Heart right ventricle (tissue), 16 donors: ENCODE results near the gene GPATCH8. TPM values are rescaled to one million over a fixed set of nuclear protein-coding genes. Genes with fewer than 3 reads are reported as not detected.

Experiments
- ATAC-seq, 8 donors: fragments of 200-7000 bp; cut with Tn5 transposase; one replicate each; pipeline ENCODE4 v1.9.1; 2020; ENCODE audit warnings: mild to moderate bottlenecking in 8 of 8, moderate library complexity in 8 of 8, moderate number of reproducible peaks in 1 of 8
- DNase-seq, 2 donors: peaks; one replicate each; pipeline ENCODE4 v3.0.0-alpha.2; 2020
- H3K27ac ChIP-seq, 10 donors: fragments of 200-600 bp; sonication (generic) in 2 of 10; one replicate each; pipeline versions ENCODE4 v1.5.0 to v1.8.0; 2020 to 2022; ENCODE audit warnings: mild to moderate bottlenecking in 3 of 10
- H3K27me3 ChIP-seq, 7 donors: fragments of 200-600 bp; one replicate each; pipeline ENCODE4 v1.8.0; 2021 to 2022; ENCODE audit warnings: mild to moderate bottlenecking in 2 of 7
- H3K36me3 ChIP-seq, 9 donors: fragments of 200-600 bp; sonication (generic) in 1 of 9; one replicate each; pipeline versions ENCODE4 v1.5.0 to v1.8.0; 2020 to 2022; ENCODE audit warnings: mild to moderate bottlenecking in 2 of 9
- H3K4me1 ChIP-seq, 9 donors: fragments of 200-600 bp; sonication (generic) in 1 of 9; one replicate each; pipeline versions ENCODE4 v1.5.0 to v1.8.0; 2020 to 2022; ENCODE audit warnings: mild to moderate bottlenecking in 4 of 9
- H3K4me3 ChIP-seq, 10 donors: fragments of 200-600 bp; sonication (generic) in 2 of 10; one replicate each; pipeline versions ENCODE4 v1.5.0 to v1.8.0; 2020 to 2022; ENCODE audit warnings: mild to moderate bottlenecking in 7 of 10, moderate library complexity in 2 of 10
- H3K9me3 ChIP-seq, 11 donors: fragments of 200-600 bp in 10 of 11; sonication (generic) in 2 of 11; one replicate each; pipeline versions ENCODE4 v1.5.0 to v1.8.0; 2013 to 2022; ENCODE audit warnings: mild to moderate bottlenecking in 2 of 11, control low read depth in 1 of 11, moderate library complexity in 1 of 11
- WGBS, 2 donors: extraction: QIAGEN DNeasy Blood & Tissue Kit; methylation state at CpG; one replicate each; pipeline ENCODE4 v1.1.7; 2013; ENCODE audit warnings: inconsistent platforms in 1 of 2; 5-methylcytosine and 5-hydroxymethylcytosine counted together
- intact Hi-C, 10 donors: fragments of 100-400 bp; cut with DNase I; formaldehyde crosslinking; loops; one replicate each; pipeline versions ENCODE4 v1.11.1 to v1.14.2; 2022
- long read RNA-seq, 3 donors: library from polyadenylated mRNA; unstranded; transcript quantifications; one replicate each; pipeline ENCODE4 v2.0.0, GENCODE V29; 2020 to 2021
- polyA plus RNA-seq, 2 donors: library from polyadenylated mRNA; stranded (reverse); fragments of 200-250 nt; gene quantifications; one replicate each; pipeline ENCODE4 v1.2.3, GENCODE V29; 2013
- total RNA-seq, 10 donors: library from RNA; stranded (reverse); fragmentation: NEBNext Ultra II Directional in 3 of 10; extraction: Animal tissue kit (Norgen Biotek cat#: 25700) in 3 of 10; gene quantifications; one replicate each; pipeline versions ENCODE4 v1.2.1 to v1.2.4, GENCODE V29; 2021 to 2023
- TF ChIP-seq, protein P1 (sequence below), 9 donors: fragments of 200-600 bp; sonication (generic) in 2 of 9; IDR thresholded peaks; one replicate each; pipeline versions ENCODE4 v1.5.0 to v1.8.0; 2021 to 2022; ENCODE audit warnings: antibody characterized with exemption in 9 of 9, mild to moderate bottlenecking in 5 of 9, moderate library complexity in 1 of 9
- donor health status: Arrhythmogenic right ventricular cardiomyopathy.
- donor health status: ischemic (EF 13 %, LVEDD 7.1; RV severe dilation, severe dysfunction).
- donor health status: healthy with polysubstance abuse.
- donor health status: DM: no; HTN: yes; CAD: no.
- donor health status: DM: no; HTN: no; CAD: no.
- donor health status: ischemic (EF 25% LVEDD 6.9; RV normal size, moderate dysfunction).
- donor health status: ischemic (EF 25% LVEDD 5.7; RV mildly dilated, moderate dysfunction).
- donor health status: healthy.
- donor health status: DM: yes; HTN: yes; CAD: no.
- donor health status: Ischemic cardiomyopathy.
- donor health status: ischemic (EF 35%, LVEDD 5.7; RV mildly dilated, moderate dysfunction).
- donor health status: nonischemic (EF 11% LVEDD 7.7; RV severe dilation, severe dysfunction).
- donor health status: DM: yes; HTN: yes; CAD: no.
- donor health status: PGD.
- donor health status: ischemic (EF 29% LVEDD 5.4; RV normal size, mild dysfunction).
- donor health status: nonischemic (EF 23%, LVEDD 6.1; RV moderate dilation, normal function).

The GPATCH8 gene
- total RNA-seq: 10 to 100 TPM; 19.3 to 25.1 (median 22.0) TPM
- polyA plus RNA-seq: 10 to 100 TPM in 1 of 2 donors, 1 to 10 TPM in 1; 5.8 to 23.3 TPM
- long read RNA-seq, donor 1, full-length matches to known transcripts: 7 of 22 reads
- long read RNA-seq, donor 1, partial matches to known transcripts: 1 of 22 reads
- long read RNA-seq, donor 1, other reads (novel, unspliced or antisense): 14 of 22 reads
- long read RNA-seq, donor 2, full-length matches to known transcripts: 9 of 26 reads
- long read RNA-seq, donor 2, partial matches to known transcripts: 3 of 26 reads
- long read RNA-seq, donor 2, other reads (novel, unspliced or antisense): 14 of 26 reads
- long read RNA-seq, donor 3, full-length matches to known transcripts: 20 of 39 reads
- long read RNA-seq, donor 3, partial matches to known transcripts: 0 of 39 reads
- long read RNA-seq, donor 3, other reads (novel, unspliced or antisense): 19 of 39 reads

DNA sequence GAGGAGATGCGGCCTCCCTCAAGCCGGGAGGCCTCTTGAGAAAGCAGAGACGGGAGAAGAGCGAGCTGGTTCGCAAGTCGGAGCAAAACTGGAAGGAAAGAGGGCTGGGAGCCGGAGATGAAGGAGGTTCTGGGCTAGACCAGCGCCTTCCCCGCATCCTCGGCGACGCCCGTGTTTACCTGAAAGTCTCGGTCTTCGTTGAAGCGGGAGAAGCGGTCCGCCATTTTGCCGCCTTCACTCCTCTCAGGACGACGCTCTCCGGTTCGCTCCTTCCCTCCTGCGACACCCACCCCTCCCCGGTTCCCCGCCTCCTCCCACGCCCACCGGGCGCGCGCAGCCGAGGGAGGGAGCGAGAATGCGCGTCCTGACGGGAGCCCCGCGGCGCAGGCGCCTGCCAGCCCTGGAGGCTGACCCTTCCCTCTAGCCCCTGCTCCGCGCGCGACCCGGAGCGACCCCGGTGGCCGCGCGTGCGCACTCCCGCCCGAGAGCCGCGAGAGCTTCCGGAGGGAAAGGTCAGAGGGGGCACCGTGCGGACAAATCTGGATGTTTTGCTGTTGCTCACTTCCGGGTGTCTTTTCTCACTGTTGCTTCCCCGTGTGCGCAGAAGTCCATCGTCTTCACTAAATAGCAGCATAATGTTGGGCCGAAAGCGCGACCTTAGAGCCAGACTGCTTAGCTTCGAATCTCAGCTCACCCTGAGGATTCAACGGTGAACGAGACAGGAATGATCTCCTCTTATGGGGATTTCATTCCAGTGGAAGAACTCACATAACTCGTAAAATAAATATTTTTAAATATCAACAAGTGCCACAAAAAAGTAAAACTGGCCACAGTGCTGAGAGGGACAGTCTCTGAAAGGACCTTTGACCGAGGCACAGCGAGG, at the start of gene GPATCH8:
Gene GPATCH8 (minus strand): TSS at position 260 of the 883 bp plus-strand sequence. CDS start 36 bp downstream, at position 224.
- 2 to 3% methylated on average over 62 to 71 of the region's 71 CpGs for WGBS, 2 donors
- intact Hi-C loops: loop anchor here in 2 of 10 donors (5.0 to 10.0 kb wide), 2 partner anchors 61 to 119 kb away; partner anchors contain the start of gene ITGA2B (in 1 of the 2)
- H3K27ac ChIP-seq: peak within 1 kb of the TSS; percentile 76 to 92 (median 90)

DNA sequence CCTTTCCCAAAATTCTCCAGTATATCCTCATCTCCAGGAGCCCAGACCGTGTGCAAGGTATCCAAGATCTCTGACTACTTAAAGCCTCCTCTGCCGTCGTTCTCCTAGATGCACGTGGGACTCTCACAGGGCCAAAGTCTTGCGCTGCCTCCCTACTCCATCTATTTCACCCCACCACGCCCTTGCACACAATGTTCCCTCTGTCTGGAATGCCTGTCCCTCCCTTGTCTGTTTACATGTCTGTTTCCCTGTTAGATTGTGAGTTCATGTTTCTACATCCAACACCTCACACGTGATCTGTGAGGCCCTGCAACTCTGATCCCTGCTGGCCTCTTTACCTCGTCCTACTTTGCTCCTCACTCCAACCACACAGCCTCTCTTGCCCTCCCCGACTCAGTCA, 49.2 kb upstream of the GPATCH8 start:
- ATAC-seq: no peak
- Histone ChIP-seq H3K27ac (no peak overlapping the region), H3K36me3 (no peaks in the 10 kb centered on the region), H3K4me3 (no peak overlapping the region), H3K4me1 (peaks cover 0 to 33% (median 6%) of the 10 kb centered on the region in 9 donors), H3K9me3 (no peaks in the 10 kb centered on the region), H3K27me3 (peaks cover 0 to 17% (median 0%) of the 10 kb centered on the region in 7 donors)
- DNase-seq: no peak
- TF ChIP-seq, protein P1, sequence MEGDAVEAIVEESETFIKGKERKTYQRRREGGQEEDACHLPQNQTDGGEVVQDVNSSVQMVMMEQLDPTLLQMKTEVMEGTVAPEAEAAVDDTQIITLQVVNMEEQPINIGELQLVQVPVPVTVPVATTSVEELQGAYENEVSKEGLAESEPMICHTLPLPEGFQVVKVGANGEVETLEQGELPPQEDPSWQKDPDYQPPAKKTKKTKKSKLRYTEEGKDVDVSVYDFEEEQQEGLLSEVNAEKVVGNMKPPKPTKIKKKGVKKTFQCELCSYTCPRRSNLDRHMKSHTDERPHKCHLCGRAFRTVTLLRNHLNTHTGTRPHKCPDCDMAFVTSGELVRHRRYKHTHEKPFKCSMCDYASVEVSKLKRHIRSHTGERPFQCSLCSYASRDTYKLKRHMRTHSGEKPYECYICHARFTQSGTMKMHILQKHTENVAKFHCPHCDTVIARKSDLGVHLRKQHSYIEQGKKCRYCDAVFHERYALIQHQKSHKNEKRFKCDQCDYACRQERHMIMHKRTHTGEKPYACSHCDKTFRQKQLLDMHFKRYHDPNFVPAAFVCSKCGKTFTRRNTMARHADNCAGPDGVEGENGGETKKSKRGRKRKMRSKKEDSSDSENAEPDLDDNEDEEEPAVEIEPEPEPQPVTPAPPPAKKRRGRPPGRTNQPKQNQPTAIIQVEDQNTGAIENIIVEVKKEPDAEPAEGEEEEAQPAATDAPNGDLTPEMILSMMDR (IDR thresholded peaks at IDR 0.05): no peak
- intact Hi-C loops: no loop called here
- WGBS, 2 donors: 73 to 77% methylated on average over 9 of the region's 9 CpGs

More for the DNA sequence above, at the start of gene GPATCH8:
- peaks cover 7 to 49% (median 43%) of the 10 kb centered on the region in 9 donors for H3K4me1 ChIP-seq
- H3K9me3 ChIP-seq: no peaks in the 10 kb centered on the region
- TF ChIP-seq, protein P1 (IDR thresholded peaks at IDR 0.05): no peak
- no peaks in the 10 kb centered on the region for H3K36me3 ChIP-seq
- peak within 1 kb of the TSS; percentile 60 to 97 (median 77) for H3K4me3 ChIP-seq
- peak; percentile 98 to 99 (median 99) for ATAC-seq
- H3K27me3 ChIP-seq: peaks cover 0 to 14% (median 6%) of the 10 kb centered on the region in 7 donors
- DNase-seq: peak; percentile 95 to 97

DNA sequence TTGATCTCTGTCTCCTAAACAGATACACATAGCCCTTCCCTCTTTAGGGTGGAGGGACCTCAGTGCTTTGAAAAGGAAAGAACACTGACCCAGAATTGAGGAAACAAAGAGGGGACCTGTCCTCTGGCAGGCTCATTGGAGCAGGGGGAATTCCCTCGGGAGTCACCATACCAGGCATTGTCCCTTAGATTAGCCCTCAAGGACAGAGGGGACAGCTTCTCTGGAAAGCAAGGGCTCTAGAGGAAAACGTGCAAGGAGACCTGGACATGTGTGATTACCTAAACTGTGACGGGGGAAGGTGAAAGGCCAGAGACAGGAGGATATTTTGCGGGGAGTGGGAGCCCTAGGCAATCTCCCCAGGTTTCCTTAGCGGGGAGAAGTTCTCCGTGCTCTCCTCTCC, 46.5 kb upstream of the GPATCH8 start:
- intact Hi-C loops: no loop called here
- Histone ChIP-seq H3K9me3 (no peaks in the 10 kb centered on the region), H3K4me1 (peaks cover 0 to 33% (median 0%) of the 10 kb centered on the region in 9 donors), H3K36me3 (no peaks in the 10 kb centered on the region), H3K27me3 (peaks cover 0 to 8% (median 2%) of the 10 kb centered on the region in 7 donors), H3K27ac (no peak overlapping the region), H3K4me3 (no peak overlapping the region)
- TF ChIP-seq, protein P1 (IDR thresholded peaks at IDR 0.05): no peak
- 45 to 46% methylated on average over 6 of the region's 6 CpGs for WGBS, 2 donors
- peak in 1 of 8 donors; percentile 44 for ATAC-seq
- DNase-seq: no peak
